Measurements from ENCODE around the gene HSBP1L1.

HSBP1L1 gene

GRCh38 chr18:79961527-79962291 lies 2.7 kb upstream of the HSBP1L1 start:
- no peak for DNase-seq (ENCODE audit: low read depth in 2 of 2)

GRCh38 chr18:79962311-79962710 lies 2.1 kb upstream of the HSBP1L1 start:
- DNase-seq (ENCODE audit: low read depth in 2 of 2), result no peak

- DNase-seq (ENCODE audit: low read depth in 2 of 2), result peak; percentile 61 to 64
Measured at GRCh38 chr18:79962835-79963657, 1.4 kb upstream of the HSBP1L1 start.

- no peak for DNase-seq (ENCODE audit: low read depth in 2 of 2)
Measured at GRCh38 chr18:79963658-79964329, 649 bp upstream of the HSBP1L1 start.

- DNase-seq (ENCODE audit: low read depth in 2 of 2), result no peak
Measured at GRCh38 chr18:79965119-79965902, 868 bp downstream of the HSBP1L1 start.

GRCh38 chr18:79970419-79971133 lies 6.1 kb downstream of the HSBP1L1 start:
- no peak for DNase-seq (ENCODE audit: low read depth in 2 of 2)

- DNase-seq (ENCODE audit: low read depth in 2 of 2), result no peak
Measured at GRCh38 chr18:79971211-79971952, 6.9 kb downstream of the HSBP1L1 start.

GRCh38 chr18:79971986-79972385 lies 7.5 kb downstream of the HSBP1L1 start:
- no peak for DNase-seq (ENCODE audit: low read depth in 2 of 2)

GRCh38 chr18:79972720-79973119 lies 8.3 kb downstream of the HSBP1L1 start:
- DNase-seq (ENCODE audit: low read depth in 2 of 2), result no peak

GRCh38 chr18:79973517-79973916 lies 9.1 kb downstream of the HSBP1L1 start:
- DNase-seq (ENCODE audit: low read depth in 2 of 2), result no peak

- DNase-seq (ENCODE audit: low read depth in 2 of 2), result no peak
Measured at GRCh38 chr18:79974025-79974654, 9.7 kb downstream of the HSBP1L1 start.

GRCh38 chr18:79975043-79975442 lies 10.6 kb downstream of the HSBP1L1 start:
- DNase-seq (ENCODE audit: low read depth in 2 of 2), result no peak

GRCh38 chr18:79975985-79976680 lies 11.7 kb downstream of the HSBP1L1 start:
- no peak for DNase-seq (ENCODE audit: low read depth in 2 of 2)

- DNase-seq (ENCODE audit: low read depth in 2 of 2), result no peak
Measured at GRCh38 chr18:79979843-79980242, 15.4 kb downstream of the HSBP1L1 start.

- no peak for DNase-seq (ENCODE audit: low read depth in 2 of 2)
Measured at GRCh38 chr18:79980585-79980984, 16.1 kb downstream of the HSBP1L1 start.

GRCh38 chr18:79982736-79983135 lies 18.3 kb downstream of the HSBP1L1 start:
- DNase-seq (ENCODE audit: low read depth in 2 of 2), result no peak

- DNase-seq (ENCODE audit: low read depth in 2 of 2), result no peak
Measured at GRCh38 chr18:79983253-79983652, 18.8 kb downstream of the HSBP1L1 start.

- DNase-seq (ENCODE audit: low read depth in 2 of 2), result no peak
Measured at GRCh38 chr18:79983793-79984192, 19.4 kb downstream of the HSBP1L1 start.

GRCh38 chr18:79985172-79985571 lies 20.7 kb downstream of the HSBP1L1 start:
- no peak for DNase-seq (ENCODE audit: low read depth in 2 of 2)
